ENCODE measurements around the gene FAM237A. TPM values are rescaled to one million over a fixed set of nuclear protein-coding genes. Genes with fewer than 3 reads are reported as not detected.

FAM237A gene
- total RNA-seq = not detected

DNA sequence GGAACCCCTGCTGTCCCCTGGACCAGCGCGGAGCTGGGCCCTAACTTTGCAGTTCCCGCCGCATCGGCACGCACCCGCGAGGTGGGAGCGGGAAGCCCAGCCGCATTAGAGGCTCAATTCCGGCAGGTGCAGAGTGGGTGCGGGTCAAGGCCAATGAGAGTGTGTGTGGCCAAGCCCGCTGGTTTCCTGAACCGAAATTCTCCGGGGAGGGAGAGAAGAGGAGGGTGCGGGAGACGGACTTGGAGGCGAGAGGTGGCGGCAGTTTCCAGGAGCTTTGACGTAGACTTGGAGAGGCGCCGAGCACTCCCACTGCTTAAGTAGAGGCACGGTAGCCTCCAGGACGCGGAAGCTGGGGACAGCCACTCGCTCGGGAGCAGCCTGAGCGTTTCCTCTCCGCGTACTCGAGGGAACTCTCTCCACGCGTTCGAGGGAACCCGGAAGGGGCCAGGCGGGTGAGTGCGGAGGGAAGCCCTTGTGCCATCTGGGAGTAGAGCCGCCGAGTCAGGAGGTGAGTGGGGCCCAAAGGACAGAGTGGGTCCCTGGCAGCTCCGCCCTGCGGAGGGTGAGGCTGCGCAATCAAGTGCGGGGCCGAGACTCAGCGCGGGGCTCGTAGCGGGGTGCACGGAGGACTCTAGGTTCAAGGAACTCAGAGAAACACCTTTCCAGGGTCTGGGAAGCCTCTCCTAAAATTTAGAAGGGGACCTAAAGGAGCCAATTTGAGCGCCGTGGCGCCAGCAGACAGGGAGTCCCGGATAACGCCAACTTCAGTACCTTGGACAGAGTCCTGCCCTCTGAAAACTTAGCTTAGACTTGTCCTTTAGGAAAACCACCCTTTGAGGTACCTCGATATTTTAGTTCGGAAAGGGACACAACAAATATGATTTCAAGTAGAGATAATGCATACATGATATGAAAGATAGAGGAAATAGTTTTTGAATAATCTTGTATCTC, at the start of gene FAM237A:
Gene FAM237A, plus strand, starts transcription at position 413 of the 951 bp plus-strand sequence. CDS start 1,750 bp downstream, outside the sequence.

Other genes with a start within 250 kb of the FAM237A start
- 3.9 TPM for gene ADAM23, start 199.0 kb upstream of the FAM237A start, total RNA-seq
- not detected for gene DYTN, start 75.9 kb downstream of the FAM237A start, total RNA-seq
- gene MDH1B, start 122.8 kb downstream of the FAM237A start, total RNA-seq = 7.0 TPM
- gene FASTKD2, start 123.1 kb downstream of the FAM237A start, total RNA-seq = 41.5 TPM

Measured in metanephros (tissue), 1 donor.